Naive thymus-derived CD4-positive, alpha-beta T cell (primary cell): ENCODE data around the gene RAMP2. TPM values are rescaled to one million over a fixed set of nuclear protein-coding genes. Genes with fewer than 3 reads are reported as not detected.

Experiments
- polyA plus RNA-seq, 2 donors: library from polyadenylated mRNA; unstranded; fragments of 300-500 nt; fragmentation: Illumina TruSeq; gene quantifications; one replicate each; pipeline ENCODE4 v1.2.3, GENCODE V29; 2021
- total RNA-seq, 6 experiments: library from RNA in 5 of 6; stranded (reverse) in 5 of 6; gene quantifications; 1 replicate in 5 of 6; 2 replicates in 1 of 6; pipeline ENCODE4 v1.2.3 and lab custom pipeline; 2021 to 2026

The RAMP2 gene
- total and polyA plus RNA-seq, 7 experiments from 2014 or later = not detected

Other genes with a start within 250 kb of the RAMP2 start
- 10 to 100 TPM; 18.0 to 27.1 (median 22.3) TPM for gene NAGLU, start 225.0 kb upstream of the RAMP2 start, total RNA-seq
- 10 to 100 TPM in 1 of 2 donors, 1 to 10 TPM in 1; 6.6 to 17.6 TPM for gene NAGLU, start 225.0 kb upstream of the RAMP2 start, polyA plus RNA-seq
- gene HSD17B1, start 208.3 kb upstream of the RAMP2 start, total RNA-seq = 1 to 10 TPM; 1.2 to 2.2 (median 1.9) TPM
- gene HSD17B1, start 208.3 kb upstream of the RAMP2 start, polyA plus RNA-seq = under 1 TPM; 0.39 to 0.59 TPM
- gene COASY, start 199.1 kb upstream of the RAMP2 start, total RNA-seq = 10 to 100 TPM; 45.3 to 76.9 (median 64.5) TPM
- 10 to 100 TPM; 56.0 to 59.2 TPM for gene COASY, start 199.1 kb upstream of the RAMP2 start, polyA plus RNA-seq
- gene MLX, start 194.1 kb upstream of the RAMP2 start, total RNA-seq = 10 to 100 TPM; 35.3 to 73.9 (median 65.1) TPM
- gene MLX, start 194.1 kb upstream of the RAMP2 start, polyA plus RNA-seq = 10 to 100 TPM; 28.1 to 46.8 TPM
- gene PSMC3IP, start 183.5 kb upstream of the RAMP2 start, total RNA-seq = 10 to 100 TPM in 1 of 5 experiments, 1 to 10 TPM in 4; 2.7 to 14.0 (median 5.2) TPM
- 1 to 10 TPM; 1.3 to 1.6 TPM for gene PSMC3IP, start 183.5 kb upstream of the RAMP2 start, polyA plus RNA-seq
- 100 to 1,000 TPM in 2 of 5 experiments, 10 to 100 TPM in 3; 53.3 to 132 (median 75.7) TPM for gene RETREG3, start 151.9 kb upstream of the RAMP2 start, total RNA-seq
- 100 to 1,000 TPM; 131 to 136 TPM for gene RETREG3, start 151.9 kb upstream of the RAMP2 start, polyA plus RNA-seq
- 10 to 100 TPM in 3 of 5 experiments, 1 to 10 TPM in 2; 7.8 to 54.4 (median 12.5) TPM for gene TUBG1, start 151.5 kb upstream of the RAMP2 start, total RNA-seq
- gene TUBG1, start 151.5 kb upstream of the RAMP2 start, polyA plus RNA-seq = 10 to 100 TPM in 1 of 2 donors, 1 to 10 TPM in 1; 4.8 to 12.5 TPM
- gene TUBG2, start 101.9 kb upstream of the RAMP2 start, total RNA-seq = 10 to 100 TPM in 4 of 5 experiments, 1 to 10 TPM in 1; 9.0 to 20.3 (median 15.3) TPM
- 1 to 10 TPM; 4.9 to 8.7 TPM for gene TUBG2, start 101.9 kb upstream of the RAMP2 start, polyA plus RNA-seq
- gene PLEKHH3, start 84.2 kb upstream of the RAMP2 start, total RNA-seq = 1 to 10 TPM in 2 of 5 experiments, under 1 TPM in 1, not detected in 2; 0.89 to 1.6 (median 1.1) TPM
- gene PLEKHH3, start 84.2 kb upstream of the RAMP2 start, polyA plus RNA-seq = not detected
- gene CCR10, start 79.4 kb upstream of the RAMP2 start, total RNA-seq = 1 to 10 TPM in 2 of 5 experiments, under 1 TPM in 3; 0.56 to 1.7 (median 0.67) TPM
- gene CCR10, start 79.4 kb upstream of the RAMP2 start, polyA plus RNA-seq = under 1 TPM; 0.22 to 0.44 TPM
- gene CNTNAP1, start 78.7 kb upstream of the RAMP2 start, total RNA-seq = 1 to 10 TPM in 4 of 5 experiments, under 1 TPM in 1; 0.92 to 2.4 (median 2.1) TPM
- gene CNTNAP1, start 78.7 kb upstream of the RAMP2 start, polyA plus RNA-seq = under 1 TPM; 0.04 to 0.86 TPM
- 100 to 1,000 TPM in 2 of 5 experiments, 10 to 100 TPM in 3; 50.9 to 212 (median 95.4) TPM for gene EZH1, start 16.2 kb upstream of the RAMP2 start, total RNA-seq
- 10 to 100 TPM; 30.2 to 51.4 TPM for gene EZH1, start 16.2 kb upstream of the RAMP2 start, polyA plus RNA-seq
- gene VPS25, start 12.2 kb downstream of the RAMP2 start, total RNA-seq = 10 to 100 TPM; 24.3 to 60.6 (median 37.7) TPM
- 10 to 100 TPM; 55.0 to 57.2 TPM for gene VPS25, start 12.2 kb downstream of the RAMP2 start, polyA plus RNA-seq
- gene WNK4, start 19.4 kb downstream of the RAMP2 start, total RNA-seq = under 1 TPM; 0.10 to 0.51 (median 0.24) TPM
- gene WNK4, start 19.4 kb downstream of the RAMP2 start, polyA plus RNA-seq = not detected
- 10 to 100 TPM in 4 of 5 experiments, 1 to 10 TPM in 1; 7.6 to 48.1 (median 27.6) TPM for gene COA3, start 37.5 kb downstream of the RAMP2 start, total RNA-seq
- gene COA3, start 37.5 kb downstream of the RAMP2 start, polyA plus RNA-seq = 100 to 1,000 TPM; 108 to 118 TPM
- not detected for gene CNTD1, start 37.6 kb downstream of the RAMP2 start, total RNA-seq
- under 1 TPM; 0.24 to 0.32 TPM for gene CNTD1, start 37.6 kb downstream of the RAMP2 start, polyA plus RNA-seq
- 100 to 1,000 TPM in 3 of 5 experiments, 10 to 100 TPM in 2; 84.7 to 130 (median 107) TPM for gene BECN1, start 63.1 kb downstream of the RAMP2 start, total RNA-seq
- 100 to 1,000 TPM; 111 to 124 TPM for gene BECN1, start 63.1 kb downstream of the RAMP2 start, polyA plus RNA-seq
- 100 to 1,000 TPM in 1 of 5 experiments, 10 to 100 TPM in 4; 53.8 to 116 (median 65.9) TPM for gene PSME3, start 72.2 kb downstream of the RAMP2 start, total RNA-seq
- 100 to 1,000 TPM; 109 to 116 TPM for gene PSME3, start 72.2 kb downstream of the RAMP2 start, polyA plus RNA-seq
- 1 to 10 TPM; 3.0 to 3.5 (median 3.2) TPM for gene AOC2, start 83.4 kb downstream of the RAMP2 start, total RNA-seq
- not detected for gene AOC2, start 83.4 kb downstream of the RAMP2 start, polyA plus RNA-seq
- gene AOC3, start 90.0 kb downstream of the RAMP2 start, total RNA-seq = 1 to 10 TPM in 4 of 5 experiments, under 1 TPM in 1; 0.98 to 2.0 (median 1.1) TPM
- not detected for gene AOC3, start 90.0 kb downstream of the RAMP2 start, polyA plus RNA-seq
- gene G6PC1, start 139.6 kb downstream of the RAMP2 start, total RNA-seq = not detected
- not detected for gene G6PC1, start 139.6 kb downstream of the RAMP2 start, polyA plus RNA-seq
- gene AARSD1, start 203.2 kb downstream of the RAMP2 start, total RNA-seq = 10 to 100 TPM; 46.5 to 86.7 (median 56.6) TPM
- 10 to 100 TPM; 45.2 to 48.5 TPM for gene AARSD1, start 203.2 kb downstream of the RAMP2 start, polyA plus RNA-seq
- gene PTGES3L, start 218.9 kb downstream of the RAMP2 start, total RNA-seq = under 1 TPM in 2 of 5 experiments, not detected in 3; 0.69 to 0.94 TPM
- not detected for gene PTGES3L, start 218.9 kb downstream of the RAMP2 start, polyA plus RNA-seq
- gene RUNDC1, start 219.3 kb downstream of the RAMP2 start, total RNA-seq = 10 to 100 TPM; 12.2 to 21.4 (median 19.4) TPM
- gene RUNDC1, start 219.3 kb downstream of the RAMP2 start, polyA plus RNA-seq = 10 to 100 TPM; 13.2 to 17.0 TPM
- 1,000 to 10,000 TPM in 4 of 5 experiments, 100 to 1,000 TPM in 1; 951 to 1,861 (median 1,662) TPM for gene RPL27, start 237.2 kb downstream of the RAMP2 start, total RNA-seq
- gene RPL27, start 237.2 kb downstream of the RAMP2 start, polyA plus RNA-seq = 1,000 to 10,000 TPM; 2,130 to 2,713 TPM
- gene IFI35, start 245.6 kb downstream of the RAMP2 start, total RNA-seq = 100 to 1,000 TPM in 1 of 5 experiments, 10 to 100 TPM in 4; 23.5 to 145 (median 32.1) TPM
- 10 to 100 TPM; 49.8 to 50.6 TPM for gene IFI35, start 245.6 kb downstream of the RAMP2 start, polyA plus RNA-seq